Measurements from ENCODE around the gene KDM3B.

The KDM3B gene

DNA sequence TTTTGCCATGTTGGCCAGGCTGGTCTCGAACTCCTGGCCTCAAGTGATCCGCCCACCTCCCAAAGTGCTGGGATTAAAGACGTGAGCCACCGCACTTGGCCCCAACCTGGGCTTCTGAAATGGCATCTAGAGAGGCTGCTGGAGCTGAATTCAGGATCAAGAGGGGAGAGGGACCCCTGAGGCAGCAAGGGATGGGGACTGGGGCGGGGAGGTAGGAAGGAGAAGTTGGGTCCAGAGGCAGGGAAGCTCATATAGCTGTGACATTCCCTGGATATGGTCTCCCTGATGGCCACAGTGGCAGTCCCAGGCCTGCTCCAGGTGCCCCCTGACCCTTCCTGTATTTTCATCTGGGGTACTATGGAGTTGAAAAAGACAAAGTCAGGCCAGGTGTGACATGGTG, 98.5 kb downstream of the KDM3B start:
- DNase-seq, result no peak

DNA sequence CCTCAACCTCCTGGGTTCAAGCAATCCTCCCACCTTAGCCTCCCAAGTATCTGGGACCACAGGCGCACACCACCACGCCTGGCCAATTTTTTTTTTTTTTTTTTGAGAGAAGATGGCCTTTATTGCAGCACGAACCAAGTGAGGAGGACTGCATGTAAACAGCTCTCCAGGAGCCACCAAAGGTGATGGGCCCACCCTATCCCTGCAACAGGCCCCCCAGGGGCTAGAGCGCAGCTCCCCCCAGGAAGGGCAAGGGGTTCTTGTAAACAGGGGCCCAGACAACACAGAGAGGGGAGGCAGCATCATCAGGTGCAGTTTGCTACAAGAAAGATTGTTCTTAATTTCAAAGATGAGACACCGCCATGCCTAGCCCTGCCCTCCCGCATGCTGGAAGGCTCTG, 100.2 kb downstream of the KDM3B start:
- no peak for DNase-seq

DNA sequence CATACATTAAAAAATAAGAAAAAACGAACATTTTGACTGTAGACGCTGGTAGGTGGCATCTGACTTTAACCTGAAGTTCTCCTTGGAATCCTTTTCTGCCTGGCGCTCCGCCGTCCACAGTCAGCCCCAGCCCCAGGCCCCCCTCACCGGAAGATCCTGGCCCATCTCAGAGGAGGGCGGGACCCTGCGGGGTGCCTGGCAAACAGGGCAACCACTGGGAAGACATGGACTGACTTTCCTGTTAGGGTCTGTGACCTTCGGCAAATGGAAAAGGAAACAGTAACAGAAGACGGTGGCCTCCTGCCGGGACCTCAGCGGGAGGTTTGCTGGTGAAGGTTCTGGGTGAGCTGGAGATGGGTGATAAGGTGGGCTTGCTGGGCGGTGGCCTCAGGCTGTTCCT, 101.1 kb downstream of the KDM3B start:
- no peak for DNase-seq

DNA sequence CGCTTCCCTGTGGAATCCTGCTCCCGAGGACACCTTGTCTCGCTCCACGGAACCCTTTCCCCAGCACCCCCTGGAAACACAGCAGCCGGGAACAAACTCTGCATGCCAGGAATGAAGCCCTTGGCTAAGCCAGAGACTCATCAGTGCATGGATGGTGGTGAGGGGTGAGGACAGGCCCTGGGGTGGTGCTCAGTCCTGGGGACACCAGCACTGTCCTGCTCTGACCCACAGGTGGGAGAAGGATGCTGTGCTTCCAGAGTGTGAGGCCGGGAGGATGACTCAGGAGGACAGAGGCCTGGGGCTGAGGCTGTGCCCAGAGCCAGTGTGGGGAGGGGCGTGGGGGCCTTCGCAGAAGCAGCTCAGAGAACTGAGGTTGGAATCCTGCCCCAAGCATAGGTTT, 101.6 kb downstream of the KDM3B start:
- no peak for DNase-seq

DNA sequence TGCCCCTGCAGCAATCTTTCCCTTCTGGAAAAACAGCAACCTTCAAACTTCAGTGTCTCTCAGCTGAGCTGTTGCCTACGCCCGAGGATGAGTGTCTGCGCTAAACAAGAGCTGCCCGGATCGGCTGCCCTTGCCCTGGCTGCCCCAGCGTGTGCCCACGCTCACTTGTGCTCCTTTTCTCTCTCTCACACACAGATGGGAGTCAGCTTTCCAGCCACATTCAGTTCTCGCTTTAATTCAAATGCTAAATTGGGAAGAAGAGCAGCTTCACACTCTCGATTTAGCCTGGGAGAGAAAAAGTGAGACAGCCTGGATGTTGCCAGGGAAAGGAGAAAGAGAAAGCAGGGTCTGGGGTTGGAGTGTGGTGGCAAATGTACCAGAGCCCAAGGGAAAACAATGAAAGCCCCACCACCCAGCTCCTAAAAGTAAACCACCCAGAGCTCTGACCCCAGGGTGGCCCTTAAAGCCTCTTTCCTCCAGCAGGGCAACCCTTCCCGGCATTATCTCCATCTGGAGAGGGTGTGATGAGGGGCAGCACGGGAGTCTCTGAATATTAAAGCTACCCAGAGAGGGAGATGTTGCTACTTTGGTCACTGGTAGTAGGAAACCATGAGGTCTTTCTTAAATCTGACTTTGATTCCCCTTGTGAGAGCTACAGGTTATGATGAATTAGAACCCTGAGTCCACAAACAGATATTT, 102.9 kb downstream of the KDM3B start:
- DNase-seq, result no peak

DNA sequence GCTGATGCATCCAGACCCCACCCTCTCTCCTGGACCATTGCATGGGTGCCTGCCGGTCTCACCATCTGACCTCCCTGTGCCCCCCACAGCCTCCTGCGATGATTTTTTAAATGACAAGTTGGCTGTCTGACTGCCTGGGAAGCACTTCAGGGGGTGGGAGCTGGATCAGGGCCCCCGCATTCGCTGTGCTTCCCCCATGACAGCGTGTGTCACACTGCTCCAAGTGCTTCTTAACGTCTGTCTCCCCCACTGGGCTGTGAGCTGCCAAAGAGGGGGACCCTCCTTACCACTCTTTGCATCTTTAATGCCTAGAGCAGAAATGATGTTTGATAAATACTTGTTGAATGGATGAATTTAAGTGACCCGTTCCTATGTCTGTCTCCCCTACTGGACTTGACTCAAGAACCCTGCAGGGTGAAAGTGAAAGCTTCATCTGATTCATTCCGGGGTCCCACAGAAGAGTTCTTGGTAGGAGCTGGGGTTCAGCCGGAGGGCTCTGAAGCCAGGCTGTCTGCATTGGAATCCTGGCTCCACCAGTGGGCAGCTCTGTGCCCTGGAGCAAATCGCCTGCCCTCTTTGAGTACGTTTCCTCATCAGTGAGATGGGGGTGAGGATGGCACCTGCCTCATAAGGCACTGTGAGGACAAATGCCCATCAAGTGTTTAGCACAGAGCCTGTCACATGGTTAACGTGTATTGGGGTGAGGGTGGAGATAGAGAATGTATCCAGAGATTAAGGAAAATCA, 105.2 kb downstream of the KDM3B start:
- DNase-seq, result no peak

DNA sequence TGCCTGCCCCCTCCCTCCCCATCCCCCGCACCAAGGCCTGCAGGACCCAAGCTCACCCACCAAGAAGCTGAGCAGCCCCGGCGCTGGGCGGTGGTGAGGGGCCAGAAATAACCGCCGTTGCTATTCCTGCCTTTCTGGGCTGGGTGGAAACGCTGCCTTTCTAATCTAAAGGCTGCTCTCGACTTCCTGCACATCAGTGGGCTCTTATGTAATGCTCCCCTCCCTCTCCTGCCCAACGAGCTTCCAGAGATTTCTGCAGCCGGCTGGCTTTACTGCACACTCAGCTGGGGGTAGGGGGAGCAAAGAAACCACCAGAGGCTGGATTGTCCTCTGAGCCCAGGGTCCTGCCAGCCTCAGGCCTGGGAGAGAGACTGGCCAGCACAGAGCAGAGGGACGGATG, 105.9 kb downstream of the KDM3B start:
- DNase-seq, result no peak

DNA sequence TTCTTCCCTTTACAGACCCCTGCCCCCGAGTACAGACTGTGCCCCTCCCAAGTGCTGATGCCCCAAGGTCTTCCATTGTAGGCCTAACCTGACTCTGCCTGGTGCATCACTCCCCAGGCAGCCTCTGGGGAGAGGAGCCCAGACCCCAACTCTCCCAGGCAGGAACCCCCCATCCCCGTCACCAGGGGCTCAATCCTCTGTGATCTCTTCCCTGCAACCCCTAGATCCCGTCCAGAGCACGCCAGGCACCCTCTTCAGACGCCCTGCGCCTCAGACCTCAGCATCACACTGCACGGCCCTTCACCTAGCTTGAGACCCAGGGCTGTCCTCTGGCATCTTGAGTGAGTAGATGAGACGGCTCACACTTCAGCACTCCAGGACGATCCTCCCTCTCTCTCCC, 106.4 kb downstream of the KDM3B start:
- DNase-seq, result no peak

DNA sequence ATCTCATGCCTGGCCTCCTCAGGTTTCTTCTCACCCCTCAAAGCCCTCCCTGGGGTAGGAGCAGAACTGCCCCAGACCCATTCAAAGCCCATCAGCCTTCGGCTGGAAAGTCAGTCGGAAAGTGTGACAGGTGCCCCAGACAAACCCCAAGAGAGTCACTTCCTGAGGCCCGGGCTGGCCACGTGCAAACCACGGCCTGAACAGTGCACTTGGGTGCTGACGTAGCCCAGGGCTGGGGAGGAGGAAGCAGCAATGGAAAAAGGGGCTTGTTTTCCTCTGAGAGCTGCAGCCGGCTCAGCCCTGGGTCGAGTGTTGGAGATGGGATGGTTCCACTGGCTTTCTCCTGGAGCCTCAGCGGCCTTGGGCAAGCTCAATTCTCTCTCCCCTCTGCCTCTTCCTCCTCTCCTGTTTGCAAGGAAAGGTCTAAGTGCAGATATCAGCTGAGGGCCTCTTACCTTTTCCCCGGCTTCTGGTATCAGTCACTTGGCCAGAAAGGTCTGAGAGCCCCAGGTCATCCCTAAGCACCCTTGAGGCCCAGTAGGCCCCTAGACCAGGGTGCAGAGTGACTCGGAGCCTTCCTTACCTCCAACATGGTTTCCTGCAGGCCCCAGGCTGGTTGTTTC, 106.9 kb downstream of the KDM3B start:
- no peak for DNase-seq

DNA sequence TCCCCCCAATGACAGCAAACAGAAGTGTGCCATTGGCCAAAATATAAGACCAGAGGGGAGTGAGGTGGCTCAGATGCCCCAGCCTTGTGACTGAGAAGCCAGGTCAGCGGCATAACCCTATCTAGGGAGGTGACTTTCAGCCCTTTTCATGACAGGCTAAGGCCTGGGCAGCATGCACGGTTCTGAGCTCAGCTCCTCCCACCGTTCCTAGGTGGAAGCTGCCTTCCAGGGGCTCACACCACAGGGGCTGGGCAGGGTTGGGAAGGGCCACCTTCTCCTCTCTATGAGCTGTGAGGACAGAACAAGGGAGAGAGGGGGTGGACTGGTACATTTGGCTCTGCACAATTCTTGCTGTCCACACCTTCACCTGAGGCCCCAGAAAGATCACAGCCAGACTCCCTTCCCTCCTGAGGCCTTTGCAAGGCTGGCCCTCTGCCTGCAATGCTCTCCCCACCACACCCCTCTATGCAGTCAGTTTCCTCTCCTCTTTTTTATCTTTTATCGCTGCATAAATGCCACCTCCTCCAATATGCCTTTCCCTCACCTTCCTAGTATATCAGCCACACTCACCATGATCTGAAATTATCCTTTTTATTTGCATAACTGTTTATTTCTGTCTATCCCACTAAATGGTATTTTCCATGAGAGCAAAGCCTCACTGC, 107.7 kb downstream of the KDM3B start:
- DNase-seq, result no peak

DNA sequence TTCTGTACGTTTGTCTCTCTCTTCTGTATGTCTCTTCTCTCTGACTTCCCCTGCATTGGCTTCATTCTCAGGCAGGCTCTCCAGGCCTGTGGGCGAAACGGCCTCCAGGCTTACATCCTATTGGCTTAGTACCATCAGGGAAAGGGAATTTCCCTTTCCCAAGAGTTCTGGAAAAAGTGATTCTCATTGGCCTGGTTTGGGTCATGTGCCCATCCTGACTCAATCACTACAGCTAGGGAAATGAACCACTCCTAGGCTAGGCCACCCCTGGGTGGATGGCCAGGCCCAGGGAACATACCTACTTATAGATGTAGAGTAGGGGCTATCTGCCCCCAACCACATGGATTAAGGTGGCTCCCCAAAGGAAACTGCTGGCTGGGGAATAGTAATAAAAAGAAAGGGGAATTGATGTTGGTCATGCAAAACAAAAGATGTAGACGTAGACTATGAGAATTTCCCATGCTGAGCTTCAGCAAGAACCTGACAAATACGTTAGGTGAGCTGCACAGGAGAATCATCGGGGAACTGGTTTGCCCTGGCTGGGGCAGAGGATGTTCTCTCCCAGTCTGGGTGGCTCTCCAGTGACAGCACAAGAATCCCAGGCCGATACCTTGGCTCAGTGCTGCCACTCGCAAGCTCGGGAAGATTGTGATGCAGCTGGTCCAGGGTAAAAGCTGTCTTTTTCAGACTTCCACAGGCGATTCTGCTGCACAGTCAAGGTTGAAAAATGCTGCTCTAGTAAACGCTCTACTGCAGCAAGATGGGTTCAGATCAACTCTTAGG, 109.0 kb downstream of the KDM3B start:
- DNase-seq, result no peak

DNA sequence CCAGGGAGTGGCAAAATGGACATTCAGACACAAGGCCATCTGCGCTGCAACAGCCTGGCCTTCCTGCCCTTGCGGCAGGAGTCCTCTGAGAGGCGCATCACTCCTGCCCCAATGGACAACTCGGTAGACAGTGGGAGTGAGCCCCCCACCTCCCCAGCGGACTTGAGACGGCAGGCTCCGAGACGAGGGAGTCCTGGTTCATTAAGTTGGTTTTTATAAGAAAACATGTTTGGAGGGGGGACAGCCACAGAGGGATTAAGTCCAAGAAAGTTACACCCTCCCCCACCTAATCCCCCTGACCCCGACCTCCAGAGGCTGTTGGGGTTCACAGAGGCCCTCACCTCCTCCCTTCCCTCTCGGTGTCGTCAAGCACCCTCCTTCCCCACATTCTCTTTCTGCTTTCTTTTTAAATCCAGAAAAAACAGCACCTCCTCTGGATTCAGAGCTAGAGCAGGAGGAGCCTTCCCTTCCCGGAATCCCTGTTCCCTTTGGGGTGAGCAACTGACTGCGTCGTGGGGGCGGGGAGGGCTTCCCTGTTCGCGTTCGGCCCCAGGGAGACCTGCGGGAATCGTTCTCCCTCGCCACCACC, 111.0 kb downstream of the KDM3B start:
- peak; percentile 14 for DNase-seq

DNA sequence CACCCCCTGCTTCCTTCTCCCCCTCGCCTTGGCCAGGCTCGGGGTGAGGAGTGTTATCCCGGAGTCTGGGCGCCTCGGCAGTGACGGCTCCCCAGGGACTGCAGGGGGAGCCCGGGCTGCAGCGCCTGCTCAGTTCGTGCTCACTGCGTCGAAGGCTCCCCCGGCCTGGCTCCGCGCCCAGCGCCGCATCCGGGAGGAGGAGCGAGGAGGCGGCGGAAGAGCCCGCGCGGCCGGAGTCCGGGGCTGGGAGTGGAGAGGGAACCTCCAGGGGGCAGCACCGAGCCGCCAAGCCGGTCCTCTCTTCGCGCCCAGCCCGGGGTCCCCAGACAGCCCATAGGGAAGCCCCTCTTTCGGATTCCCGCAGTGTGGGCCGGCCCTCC, 111.5 kb downstream of the KDM3B start:
- DNase-seq, result peak; percentile 82

DNA sequence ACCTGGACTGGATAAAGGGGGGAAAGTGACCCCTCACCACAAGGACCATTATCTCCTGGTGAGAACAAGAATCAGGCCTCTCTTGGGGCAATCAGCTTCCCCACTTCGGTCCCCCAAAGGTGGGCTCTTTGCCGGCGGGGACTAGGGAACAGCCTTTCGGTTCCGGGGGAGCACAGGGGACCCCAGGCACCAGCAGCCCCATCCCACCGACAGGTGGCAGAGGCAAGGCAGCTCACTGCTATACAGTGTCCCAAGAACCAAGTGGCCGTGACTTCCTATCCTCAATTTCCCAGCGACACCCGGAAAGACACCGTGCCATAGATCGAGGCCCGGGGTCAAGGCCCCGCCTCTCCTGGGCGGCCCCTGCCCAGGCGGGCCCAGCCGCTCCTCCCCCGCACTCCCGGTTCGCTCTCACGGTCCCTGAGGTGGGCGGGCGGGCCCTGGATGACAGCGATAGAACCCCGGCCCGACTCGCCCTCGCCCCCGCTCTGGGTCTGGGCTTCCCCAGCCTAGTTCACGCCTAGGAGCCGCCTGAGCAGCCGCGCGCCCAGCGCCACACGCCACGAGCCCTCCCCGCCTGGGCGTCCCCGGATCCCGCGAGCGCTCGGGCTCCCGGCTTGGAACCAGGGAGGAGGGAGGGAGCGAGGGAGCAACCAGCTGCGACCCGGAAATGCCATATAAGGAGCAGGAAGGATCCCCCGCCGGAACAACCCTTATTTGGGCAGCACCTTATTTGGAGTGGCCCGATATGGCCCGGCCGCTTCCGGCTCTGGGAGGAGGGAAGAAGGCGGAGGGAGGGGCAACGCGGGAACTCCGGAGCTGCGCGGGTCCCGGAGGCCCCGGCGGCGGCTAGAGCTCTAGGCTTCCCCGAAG, 112.1 kb downstream of the KDM3B start:
- peak; percentile 98 for DNase-seq

DNA sequence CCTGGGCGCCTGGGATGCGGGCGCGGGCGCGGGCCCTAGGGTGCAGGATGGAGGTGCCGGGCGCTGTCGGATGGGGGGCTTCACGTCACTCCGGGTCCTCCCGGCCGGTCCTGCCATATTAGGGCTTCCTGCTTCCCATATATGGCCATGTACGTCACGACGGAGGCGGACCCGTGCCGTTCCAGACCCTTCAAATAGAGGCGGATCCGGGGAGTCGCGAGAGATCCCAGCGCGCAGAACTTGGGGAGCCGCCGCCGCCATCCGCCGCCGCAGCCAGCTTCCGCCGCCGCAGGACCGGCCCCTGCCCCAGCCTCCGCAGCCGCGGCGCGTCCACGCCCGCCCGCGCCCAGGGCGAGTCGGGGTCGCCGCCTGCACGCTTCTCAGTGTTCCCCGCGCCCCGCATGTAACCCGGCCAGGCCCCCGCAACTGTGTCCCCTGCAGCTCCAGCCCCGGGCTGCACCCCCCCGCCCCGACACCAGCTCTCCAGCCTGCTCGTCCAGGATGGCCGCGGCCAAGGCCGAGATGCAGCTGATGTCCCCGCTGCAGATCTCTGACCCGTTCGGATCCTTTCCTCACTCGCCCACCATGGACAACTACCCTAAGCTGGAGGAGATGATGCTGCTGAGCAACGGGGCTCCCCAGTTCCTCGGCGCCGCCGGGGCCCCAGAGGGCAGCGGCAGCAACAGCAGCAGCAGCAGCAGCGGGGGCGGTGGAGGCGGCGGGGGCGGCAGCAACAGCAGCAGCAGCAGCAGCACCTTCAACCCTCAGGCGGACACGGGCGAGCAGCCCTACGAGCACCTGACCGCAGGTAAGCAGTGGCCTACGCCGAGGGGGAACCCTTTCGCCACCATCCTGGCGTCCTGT, 113.0 kb downstream of the KDM3B start, which contains the start of gene EGR1:
Gene EGR1 (plus strand): TSS at position 219 of the 864 bp plus-strand sequence. CDS start 283 bp downstream, at position 502.
- DNase-seq, result peak; percentile 89

DNA sequence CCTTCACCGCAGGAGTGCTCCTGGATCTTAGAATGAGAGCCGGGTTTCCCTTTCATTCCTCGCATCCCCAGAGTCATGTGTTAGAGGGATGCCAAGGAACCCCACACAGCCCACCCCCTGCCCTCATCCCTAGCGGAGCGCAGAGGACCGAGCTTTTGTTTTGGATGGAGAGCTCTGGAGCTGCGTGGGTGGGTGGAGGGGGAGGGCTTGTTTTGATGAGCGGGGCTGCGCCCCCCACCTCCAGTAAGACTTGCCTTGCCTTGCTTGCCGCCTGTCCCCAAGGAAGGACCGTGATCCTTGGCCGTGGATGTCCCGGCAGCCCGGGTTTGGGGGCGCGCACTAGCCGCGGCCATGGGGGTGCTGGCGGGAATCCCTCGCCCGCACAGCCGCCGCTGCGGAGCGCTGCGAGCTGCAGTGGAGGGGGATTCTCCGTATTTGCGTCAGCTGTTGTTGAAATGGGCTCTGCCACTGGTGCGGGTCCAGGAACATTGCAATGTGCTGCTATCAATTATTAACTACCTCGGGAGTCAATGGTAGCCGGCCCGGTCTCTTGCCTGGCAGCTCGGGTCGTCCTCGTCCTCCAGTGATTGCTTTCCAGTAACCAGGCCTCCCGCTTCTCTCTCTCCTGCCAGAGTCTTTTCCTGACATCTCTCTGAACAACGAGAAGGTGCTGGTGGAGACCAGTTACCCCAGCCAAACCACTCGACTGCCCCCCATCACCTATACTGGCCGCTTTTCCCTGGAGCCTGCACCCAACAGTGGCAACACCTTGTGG, 113.8 kb downstream of the KDM3B start:
- no peak for DNase-seq

DNA sequence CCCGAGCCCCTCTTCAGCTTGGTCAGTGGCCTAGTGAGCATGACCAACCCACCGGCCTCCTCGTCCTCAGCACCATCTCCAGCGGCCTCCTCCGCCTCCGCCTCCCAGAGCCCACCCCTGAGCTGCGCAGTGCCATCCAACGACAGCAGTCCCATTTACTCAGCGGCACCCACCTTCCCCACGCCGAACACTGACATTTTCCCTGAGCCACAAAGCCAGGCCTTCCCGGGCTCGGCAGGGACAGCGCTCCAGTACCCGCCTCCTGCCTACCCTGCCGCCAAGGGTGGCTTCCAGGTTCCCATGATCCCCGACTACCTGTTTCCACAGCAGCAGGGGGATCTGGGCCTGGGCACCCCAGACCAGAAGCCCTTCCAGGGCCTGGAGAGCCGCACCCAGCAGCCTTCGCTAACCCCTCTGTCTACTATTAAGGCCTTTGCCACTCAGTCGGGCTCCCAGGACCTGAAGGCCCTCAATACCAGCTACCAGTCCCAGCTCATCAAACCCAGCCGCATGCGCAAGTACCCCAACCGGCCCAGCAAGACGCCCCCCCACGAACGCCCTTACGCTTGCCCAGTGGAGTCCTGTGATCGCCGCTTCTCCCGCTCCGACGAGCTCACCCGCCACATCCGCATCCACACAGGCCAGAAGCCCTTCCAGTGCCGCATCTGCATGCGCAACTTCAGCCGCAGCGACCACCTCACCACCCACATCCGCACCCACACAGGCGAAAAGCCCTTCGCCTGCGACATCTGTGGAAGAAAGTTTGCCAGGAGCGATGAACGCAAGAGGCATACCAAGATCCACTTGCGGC, 114.6 kb downstream of the KDM3B start:
- no peak for DNase-seq

DNA sequence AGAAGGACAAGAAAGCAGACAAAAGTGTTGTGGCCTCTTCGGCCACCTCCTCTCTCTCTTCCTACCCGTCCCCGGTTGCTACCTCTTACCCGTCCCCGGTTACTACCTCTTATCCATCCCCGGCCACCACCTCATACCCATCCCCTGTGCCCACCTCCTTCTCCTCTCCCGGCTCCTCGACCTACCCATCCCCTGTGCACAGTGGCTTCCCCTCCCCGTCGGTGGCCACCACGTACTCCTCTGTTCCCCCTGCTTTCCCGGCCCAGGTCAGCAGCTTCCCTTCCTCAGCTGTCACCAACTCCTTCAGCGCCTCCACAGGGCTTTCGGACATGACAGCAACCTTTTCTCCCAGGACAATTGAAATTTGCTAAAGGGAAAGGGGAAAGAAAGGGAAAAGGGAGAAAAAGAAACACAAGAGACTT, 115.2 kb downstream of the KDM3B start:
- DNase-seq, result no peak
